SK-N-SH (cell line): ENCODE results near the gene PSMB10.

Experiments used
- CTCF ChIP-seq: fragments of 200-600 bp; sonication (generic); IDR thresholded peaks from 2 replicates; pipeline ENCODE4 v1.6.1; 2017; ENCODE audit warnings: antibody characterized with exemption, mild to moderate bottlenecking, moderate library complexity
- EZH2phosphoT487 ChIP-seq: fragments of 200-600 bp; sonication (generic); IDR thresholded peaks from 2 replicates; pipeline ENCODE4 v1.6.1; 2017; ENCODE audit warnings: low read depth, mixed run types, mild to moderate bottlenecking, antibody characterized with exemption, moderate library complexity, borderline replicate concordance
- GABPA ChIP-seq: IDR thresholded peaks from 2 replicates; pipeline ENCODE4 v1.4.0; 2012; ENCODE audit warnings: low read depth, mild to moderate bottlenecking
- MAX ChIP-seq: IDR thresholded peaks from 2 replicates; pipeline ENCODE4 v1.4.0; 2012; ENCODE audit warnings: low read depth
- MXI1 ChIP-seq: IDR thresholded peaks from 2 replicates; pipeline ENCODE4 v1.6.1; 2012; ENCODE audit warnings: mild to moderate bottlenecking, low read depth, low read length, improper control_type of control experiment
- PBX3 ChIP-seq: IDR thresholded peaks from 2 replicates; pipeline ENCODE4; 2012
- POLR2AphosphoS5 ChIP-seq: IDR thresholded peaks from 2 replicates; pipeline ENCODE4 v1.6.1; 2012; ENCODE audit warnings: low read depth, low read length
- SIN3A ChIP-seq: IDR thresholded peaks from 2 replicates; pipeline ENCODE4 v1.6.1; 2012; ENCODE audit warnings: low read depth, mild to moderate bottlenecking, low read length, moderate library complexity, borderline replicate concordance
- USF2 ChIP-seq: fragments of 150-350 bp; IDR thresholded peaks from 2 replicates; pipeline ENCODE4 v1.6.1; 2017; ENCODE audit warnings: antibody characterized with exemption, low read length, low read depth, borderline replicate concordance
- ZBTB33 ChIP-seq: IDR thresholded peaks from 2 replicates; pipeline ENCODE4 v1.4.0; 2012; ENCODE audit warnings: low read depth, borderline replicate concordance

- TF ChIP-seq MAX (no peak), USF2 (no peak), EZH2phosphoT487 (no peak), MXI1 (peak; percentile 70; the same call in 1 of the 2 replicates), CTCF (peak; percentile 73), GABPA (no peak), SIN3A (no peak), POLR2AphosphoS5 (no peak), ZBTB33 (no peak), PBX3 (no peak)
Observed at GRCh38 chr16:67942200-67942509, 5.5 kb upstream of the PSMB10 start.
